Measurements from ENCODE around the gene TTYH1.

TTYH1 gene

DNA sequence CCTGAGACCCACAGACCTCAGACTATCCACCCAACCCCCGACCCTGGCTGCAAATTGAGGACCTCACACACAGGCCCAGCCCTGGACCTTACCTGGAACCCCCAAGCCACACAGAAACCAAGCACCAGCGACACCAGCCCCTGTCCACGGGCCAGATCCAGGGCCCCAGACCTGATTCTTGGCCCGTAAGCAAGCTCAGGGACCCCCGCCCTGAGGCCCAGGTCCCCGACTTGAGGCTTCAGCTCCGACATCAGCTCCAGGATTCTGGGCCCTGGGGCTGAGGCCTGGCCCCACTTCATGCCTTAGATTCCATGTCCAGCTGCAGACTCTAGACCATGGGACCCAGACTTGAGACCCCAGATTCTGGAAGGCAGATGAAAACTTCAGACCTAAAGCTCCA is 6.3 kb downstream of the TTYH1 start:
- H3K9me3 Mint-ChIP-seq, result no peaks in the 10 kb centered on the region
- intact Hi-C loops (cut with micrococcal nuclease), result no loop called here
- peaks cover 24% of the 10 kb centered on the region for H3K4me1 Mint-ChIP-seq (ENCODE audit: low read depth)
- H3K36me3 Mint-ChIP-seq (ENCODE audit: low read depth), result no peaks in the 10 kb centered on the region
- peaks cover 85% of the 10 kb centered on the region for H3K27me3 Mint-ChIP-seq
- H3K27ac Mint-ChIP-seq, result no peak overlapping the region
- no peak overlapping the region for H3K4me3 Mint-ChIP-seq

DNA sequence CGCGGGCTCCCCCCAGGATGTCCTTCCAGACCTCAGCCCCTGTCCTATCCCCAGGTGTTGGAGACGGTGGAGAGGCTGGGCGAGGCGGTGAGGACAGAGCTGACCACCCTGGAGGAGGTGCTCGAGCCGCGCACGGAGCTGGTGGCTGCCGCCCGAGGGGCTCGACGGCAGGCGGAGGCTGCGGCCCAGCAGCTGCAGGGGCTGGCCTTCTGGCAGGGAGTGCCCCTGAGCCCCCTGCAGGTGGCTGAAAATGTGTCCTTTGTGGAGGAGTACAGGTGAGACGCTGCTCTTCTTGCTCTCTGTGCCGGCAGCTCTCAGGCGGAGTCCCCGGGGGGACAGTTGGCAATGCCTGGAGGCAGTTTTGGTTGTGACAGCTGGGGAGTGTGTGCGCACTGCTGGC is 6.9 kb downstream of the TTYH1 start:
- Mint-ChIP-seq H3K27me3 (peaks cover 86% of the 10 kb centered on the region), H3K9me3 (no peaks in the 10 kb centered on the region), H3K4me3 (no peak overlapping the region), H3K4me1 (ENCODE audit: low read depth) (peaks cover 21% of the 10 kb centered on the region), H3K36me3 (ENCODE audit: low read depth) (no peaks in the 10 kb centered on the region), H3K27ac (no peak overlapping the region)
- intact Hi-C loops (cut with micrococcal nuclease), result no loop called here

DNA sequence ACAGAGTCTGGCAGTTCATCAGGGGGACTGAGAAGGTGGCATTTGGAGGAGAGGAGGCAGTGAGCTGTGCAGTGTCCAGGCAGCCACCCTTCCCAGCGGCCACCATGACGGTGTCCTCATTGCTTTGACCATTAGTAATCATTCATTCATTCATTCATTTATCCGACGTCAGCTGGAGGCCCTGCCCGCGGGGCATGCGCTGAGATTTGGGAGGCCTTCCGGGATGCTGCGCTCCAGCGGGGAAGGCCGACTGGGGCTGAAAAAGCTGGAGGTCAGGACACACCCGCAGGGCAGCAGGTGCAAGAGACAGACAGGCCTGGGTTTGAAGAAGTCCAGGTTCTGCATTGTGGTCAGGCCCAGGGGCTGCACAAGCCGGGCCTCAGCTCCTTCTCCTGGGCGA is 8.9 kb downstream of the TTYH1 start:
- Mint-ChIP-seq H3K9me3 (no peaks in the 10 kb centered on the region), H3K27ac (no peak overlapping the region), H3K36me3 (ENCODE audit: low read depth) (no peaks in the 10 kb centered on the region), H3K27me3 (peaks cover 87% of the 10 kb centered on the region), H3K4me3 (no peak overlapping the region), H3K4me1 (ENCODE audit: low read depth) (peaks cover 10% of the 10 kb centered on the region)
- intact Hi-C loops (cut with micrococcal nuclease), result no loop called here

DNA sequence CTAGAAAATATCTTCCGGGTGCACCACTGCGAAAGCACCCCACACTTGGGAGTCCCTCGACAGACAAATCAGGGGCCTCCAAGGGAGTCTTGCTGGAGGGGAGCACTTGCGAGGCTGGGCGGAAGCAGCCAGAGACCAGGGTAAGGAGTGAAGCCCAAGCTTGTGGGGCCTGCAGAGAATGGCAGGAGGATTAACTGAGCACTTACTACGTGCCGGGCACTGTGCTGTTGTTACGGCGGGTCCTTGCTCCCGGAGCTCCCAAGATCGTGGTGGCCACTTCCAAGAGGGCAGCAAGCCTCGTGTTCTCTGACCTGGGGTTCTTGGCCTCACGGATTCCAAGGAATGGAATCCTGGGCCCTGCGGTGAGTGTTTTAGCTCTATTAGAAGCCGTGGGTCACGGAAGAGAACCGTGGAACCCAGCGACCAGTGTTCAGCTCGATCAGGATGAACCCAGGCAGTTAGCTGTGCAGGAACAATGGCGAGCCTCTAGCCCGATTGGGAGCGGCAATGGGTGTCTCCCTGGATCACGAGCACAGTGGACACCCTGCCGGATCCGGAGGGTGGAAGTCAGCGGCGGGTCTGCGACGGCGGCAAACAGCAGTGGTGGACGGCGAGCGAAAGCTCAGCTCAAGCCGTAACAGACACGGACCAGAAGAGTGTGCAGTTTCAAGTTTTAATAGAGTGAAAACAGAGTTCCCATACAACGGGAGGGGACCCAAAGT is 9.6 kb downstream of the TTYH1 start:
- Mint-ChIP-seq H3K4me3 (no peak overlapping the region), H3K9me3 (no peaks in the 10 kb centered on the region), H3K27ac (no peak overlapping the region), H3K36me3 (ENCODE audit: low read depth) (no peaks in the 10 kb centered on the region), H3K27me3 (peaks cover 87% of the 10 kb centered on the region), H3K4me1 (ENCODE audit: low read depth) (peaks cover 10% of the 10 kb centered on the region)
- intact Hi-C loops (cut with micrococcal nuclease), result no loop called here

DNA sequence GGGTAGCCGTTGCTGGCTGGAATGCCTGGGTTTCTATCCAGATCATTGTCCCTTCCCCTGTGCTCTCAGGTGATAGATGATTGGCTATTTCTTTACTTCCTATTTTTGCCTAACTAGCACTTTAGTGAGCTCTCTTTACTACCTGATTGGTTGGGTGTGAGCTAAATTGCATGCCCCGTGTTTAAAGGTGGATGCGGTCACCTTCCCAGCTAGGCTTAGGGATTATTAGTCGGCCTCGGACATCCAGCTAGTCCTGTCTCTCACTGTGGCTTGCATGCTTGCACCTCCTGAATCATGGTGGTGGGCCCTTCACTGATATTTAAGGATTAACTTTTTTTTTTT is 10.1 kb downstream of the TTYH1 start:
- no peak overlapping the region for H3K27ac Mint-ChIP-seq
- H3K27me3 Mint-ChIP-seq, result peaks cover 88% of the 10 kb centered on the region

DNA sequence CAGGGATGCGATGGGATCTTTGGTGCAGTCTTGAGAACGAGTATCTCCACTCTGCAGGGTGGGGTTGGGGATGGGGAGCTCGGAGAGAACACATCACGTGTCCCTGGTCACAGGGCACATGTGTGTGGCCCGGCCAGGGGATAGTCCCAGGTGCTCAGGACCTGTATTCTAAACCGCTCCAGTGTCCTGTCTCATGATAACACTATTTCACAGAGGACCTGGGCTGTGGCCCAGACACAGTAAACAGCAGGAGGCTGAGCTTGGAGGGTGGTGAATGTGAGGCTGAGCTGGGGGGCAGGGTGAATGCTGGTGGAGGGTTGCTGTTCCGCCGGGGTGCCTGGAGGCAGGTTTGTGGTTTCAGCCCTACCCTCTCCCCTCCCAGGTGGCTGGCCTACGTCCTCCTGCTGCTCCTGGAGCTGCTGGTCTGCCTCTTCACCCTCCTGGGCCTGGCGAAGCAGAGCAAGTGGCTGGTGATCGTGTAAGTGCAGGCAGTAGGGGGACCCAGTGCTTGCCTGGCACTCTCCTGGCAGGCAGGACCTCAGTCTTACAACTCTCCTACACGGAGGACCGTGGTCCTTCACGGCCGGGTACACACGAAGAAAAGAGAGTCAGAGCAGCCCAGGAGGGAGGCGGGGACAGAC is 11.1 kb downstream of the TTYH1 start:
- Mint-ChIP-seq H3K27me3 (peaks cover 91% of the 10 kb centered on the region), H3K27ac (no peak overlapping the region), H3K9me3 (no peaks in the 10 kb centered on the region), H3K36me3 (ENCODE audit: low read depth) (no peaks in the 10 kb centered on the region), H3K4me3 (no peak overlapping the region), H3K4me1 (ENCODE audit: low read depth) (peaks cover 22% of the 10 kb centered on the region)
- intact Hi-C loops (cut with micrococcal nuclease), result no loop called here

More for the DNA sequence above, 10.1 kb downstream of the TTYH1 start:
- no peaks in the 10 kb centered on the region for H3K36me3 Mint-ChIP-seq (ENCODE audit: low read depth)
- intact Hi-C loops (cut with micrococcal nuclease), result no loop called here
- no peaks in the 10 kb centered on the region for H3K9me3 Mint-ChIP-seq
- no peak overlapping the region for H3K4me3 Mint-ChIP-seq
- peaks cover 14% of the 10 kb centered on the region for H3K4me1 Mint-ChIP-seq (ENCODE audit: low read depth)

DNA sequence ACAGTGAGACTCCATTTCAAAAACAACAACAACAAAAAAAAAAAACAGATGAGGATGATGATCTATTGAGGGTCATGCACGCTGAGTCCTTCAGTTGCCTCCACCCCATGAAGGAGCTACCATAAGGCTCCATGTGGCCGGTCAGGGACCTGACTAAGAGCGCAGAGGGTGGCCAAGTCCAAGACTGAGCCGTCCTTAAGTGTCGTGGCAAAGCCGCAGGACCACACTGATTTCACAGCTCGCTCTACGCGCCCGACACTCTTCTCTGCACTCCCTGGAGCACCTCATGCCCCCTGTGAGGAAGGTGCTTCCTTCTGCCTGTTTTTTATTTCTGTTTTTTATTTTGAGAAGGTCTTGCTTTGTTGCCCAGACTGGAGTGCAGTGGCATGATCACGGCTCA is 12.3 kb downstream of the TTYH1 start:
- Mint-ChIP-seq H3K9me3 (no peaks in the 10 kb centered on the region), H3K27me3 (peaks cover 95% of the 10 kb centered on the region)
- intact Hi-C loops (cut with micrococcal nuclease), result no loop called here

DNA sequence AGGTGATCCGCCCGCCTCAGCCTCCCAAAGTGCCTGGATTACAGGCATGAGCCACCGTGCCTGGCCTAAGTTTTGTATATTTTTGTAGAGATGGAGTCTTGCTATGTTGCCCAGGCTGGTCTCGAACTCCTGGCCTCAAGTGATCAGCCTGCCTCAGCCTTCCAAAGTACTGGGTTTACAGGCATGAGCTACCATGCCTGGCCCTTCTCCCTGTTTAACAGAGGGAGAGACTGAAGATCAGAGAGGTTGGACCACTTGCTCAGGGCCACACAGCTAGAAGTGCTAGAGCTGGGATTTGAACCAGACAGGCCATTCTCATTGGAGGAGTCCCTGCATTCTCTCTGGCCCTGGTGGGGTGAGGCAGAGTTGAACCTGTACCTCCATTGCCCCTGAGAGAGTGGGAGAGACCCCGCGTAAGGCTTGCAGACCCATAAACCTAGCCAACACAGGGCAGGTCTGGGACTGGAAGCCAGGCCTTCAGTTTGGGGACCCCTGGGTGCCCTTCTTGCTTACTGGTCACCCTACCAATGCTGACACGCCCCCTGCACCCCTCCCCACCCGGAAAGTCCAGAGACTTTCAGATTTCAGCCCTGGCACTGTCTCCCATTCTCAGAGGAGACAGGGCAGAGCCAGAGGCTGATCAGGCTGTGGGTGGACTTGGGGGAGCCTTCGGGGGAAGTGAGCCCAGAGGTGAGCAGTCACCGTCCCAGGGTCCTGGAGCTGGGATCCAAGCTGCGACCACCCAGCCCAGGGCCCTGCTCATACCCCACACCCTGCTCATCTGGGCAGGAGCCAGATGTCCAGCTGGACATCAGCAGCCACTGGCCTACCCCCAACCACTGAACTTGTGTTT is 13.3 kb downstream of the TTYH1 start:
- Mint-ChIP-seq H3K36me3 (ENCODE audit: low read depth) (no peaks in the 10 kb centered on the region), H3K27me3 (peaks cover 94% of the 10 kb centered on the region), H3K27ac (no peak overlapping the region), H3K9me3 (no peaks in the 10 kb centered on the region), H3K4me1 (ENCODE audit: low read depth) (peaks cover 24% of the 10 kb centered on the region), H3K4me3 (no peak overlapping the region)
- intact Hi-C loops (cut with micrococcal nuclease), result no loop called here

More for the DNA sequence above, 12.3 kb downstream of the TTYH1 start:
- Mint-ChIP-seq H3K4me3 (no peak overlapping the region), H3K36me3 (ENCODE audit: low read depth) (no peaks in the 10 kb centered on the region), H3K27ac (no peak overlapping the region), H3K4me1 (ENCODE audit: low read depth) (peaks cover 24% of the 10 kb centered on the region)

DNA sequence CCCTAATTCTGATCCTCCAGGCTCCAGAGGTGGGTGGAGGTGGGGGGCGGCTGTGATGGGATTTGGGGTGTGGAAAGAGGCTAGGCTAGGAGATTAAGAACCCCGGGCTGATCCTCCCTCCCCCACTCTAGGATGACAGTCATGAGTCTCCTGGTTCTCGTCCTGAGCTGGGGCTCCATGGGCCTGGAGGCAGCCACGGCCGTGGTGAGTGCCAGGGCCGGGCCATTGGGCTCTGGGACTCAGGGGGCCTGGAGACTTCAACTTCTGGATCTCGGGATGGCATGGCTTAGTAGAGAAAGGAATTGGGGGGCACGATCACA is 13.9 kb downstream of the TTYH1 start:
- Mint-ChIP-seq H3K27me3 (peaks cover 93% of the 10 kb centered on the region), H3K36me3 (ENCODE audit: low read depth) (no peaks in the 10 kb centered on the region), H3K9me3 (no peaks in the 10 kb centered on the region), H3K4me3 (no peak overlapping the region), H3K4me1 (ENCODE audit: low read depth) (peaks cover 24% of the 10 kb centered on the region), H3K27ac (no peak overlapping the region)
- intact Hi-C loops (cut with micrococcal nuclease), result no loop called here

DNA sequence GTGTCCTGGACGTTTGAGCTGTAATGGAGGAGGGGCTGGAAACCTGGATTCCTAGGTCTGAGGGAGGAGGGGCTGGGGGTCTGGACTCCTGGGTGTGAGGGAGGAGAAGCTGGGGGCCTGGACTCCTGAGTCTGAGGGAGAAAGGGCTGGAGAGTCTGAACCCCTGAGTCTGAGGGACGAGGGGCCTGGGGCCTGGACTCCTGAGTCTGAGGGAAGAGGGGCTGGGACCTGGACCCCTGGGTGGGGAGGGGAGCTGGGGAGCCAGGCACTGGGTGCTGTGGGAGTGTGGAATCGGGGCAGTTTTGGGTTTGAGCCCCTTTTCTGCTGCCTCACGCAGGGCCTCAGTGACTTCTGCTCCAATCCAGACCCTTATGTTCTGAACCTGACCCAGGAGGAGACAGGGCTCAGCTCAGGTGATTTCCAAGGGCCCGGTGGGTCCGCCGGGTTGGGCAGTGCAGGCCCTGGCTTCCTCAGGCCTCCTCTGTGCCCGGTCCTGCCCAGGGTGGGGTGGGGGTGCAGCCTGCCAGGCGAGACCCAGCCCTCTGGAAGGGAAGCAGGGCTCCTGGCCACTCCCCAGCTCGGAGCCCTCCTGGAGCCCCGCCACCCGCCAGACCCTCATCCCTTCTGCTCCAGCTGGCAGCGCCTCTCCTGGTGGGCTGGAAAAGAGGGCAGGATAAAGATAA is 14.4 kb downstream of the TTYH1 start:
- H3K4me3 Mint-ChIP-seq, result no peak overlapping the region
- H3K4me1 Mint-ChIP-seq (ENCODE audit: low read depth), result peaks cover 24% of the 10 kb centered on the region
- H3K27me3 Mint-ChIP-seq, result peaks cover 91% of the 10 kb centered on the region
- intact Hi-C loops (cut with micrococcal nuclease), result no loop called here
- no peak overlapping the region for H3K27ac Mint-ChIP-seq
- no peaks in the 10 kb centered on the region for H3K9me3 Mint-ChIP-seq
- peaks cover 4% of the 10 kb centered on the region for H3K36me3 Mint-ChIP-seq (ENCODE audit: low read depth)

DNA sequence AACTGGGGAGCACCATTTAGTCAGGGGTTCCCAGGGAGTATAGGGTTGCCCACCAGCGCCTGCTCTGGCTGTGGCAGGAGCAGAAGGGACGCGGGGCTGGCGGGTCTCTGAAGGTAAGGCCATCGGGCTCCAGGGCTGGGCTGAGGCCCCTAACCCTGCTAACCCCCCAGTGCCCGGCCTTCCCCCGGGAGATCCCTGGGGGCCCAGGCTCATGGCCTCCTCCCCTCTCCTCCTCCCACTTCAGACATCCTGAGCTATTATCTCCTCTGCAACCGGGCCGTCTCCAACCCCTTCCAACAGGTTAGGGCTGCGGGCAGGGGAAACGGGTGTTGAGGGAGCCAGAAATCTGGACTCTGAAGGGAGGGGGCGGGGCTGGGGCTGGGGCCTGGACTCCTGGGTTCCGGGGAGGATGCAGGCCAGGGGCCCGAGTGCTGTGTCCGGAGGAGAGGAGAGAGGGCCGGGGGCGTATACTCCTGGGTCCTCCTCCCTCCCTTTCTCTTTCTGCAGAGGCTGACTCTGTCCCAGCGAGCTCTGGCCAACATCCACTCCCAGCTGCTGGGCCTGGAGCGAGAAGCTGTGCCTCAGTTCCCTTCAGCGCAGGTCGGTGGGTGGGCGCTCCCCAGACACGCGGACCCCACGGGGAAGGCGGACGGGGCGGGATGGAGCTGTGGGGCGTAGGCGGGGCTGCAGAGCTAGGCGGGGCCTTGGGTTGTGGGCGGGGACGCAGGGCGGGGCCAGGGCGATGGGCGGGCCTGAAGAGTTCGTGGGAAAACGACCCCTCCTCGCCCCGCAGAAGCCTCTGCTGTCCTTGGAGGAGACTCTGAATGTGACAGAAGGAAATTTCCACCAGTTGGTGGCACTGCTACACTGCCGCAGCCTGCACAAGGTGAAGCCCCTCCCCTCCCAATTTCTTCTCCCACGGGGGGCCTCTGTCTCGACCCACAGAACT is 15.3 kb downstream of the TTYH1 start:
- peaks cover 23% of the 10 kb centered on the region for H3K4me1 Mint-ChIP-seq (ENCODE audit: low read depth)
- H3K9me3 Mint-ChIP-seq, result no peaks in the 10 kb centered on the region
- no peak overlapping the region for H3K27ac Mint-ChIP-seq
- peaks cover 9% of the 10 kb centered on the region for H3K36me3 Mint-ChIP-seq (ENCODE audit: low read depth)
- peaks cover 87% of the 10 kb centered on the region for H3K27me3 Mint-ChIP-seq
- H3K4me3 Mint-ChIP-seq, result peak overlapping the region; percentile 42
- intact Hi-C loops (cut with micrococcal nuclease), result no loop called here

DNA sequence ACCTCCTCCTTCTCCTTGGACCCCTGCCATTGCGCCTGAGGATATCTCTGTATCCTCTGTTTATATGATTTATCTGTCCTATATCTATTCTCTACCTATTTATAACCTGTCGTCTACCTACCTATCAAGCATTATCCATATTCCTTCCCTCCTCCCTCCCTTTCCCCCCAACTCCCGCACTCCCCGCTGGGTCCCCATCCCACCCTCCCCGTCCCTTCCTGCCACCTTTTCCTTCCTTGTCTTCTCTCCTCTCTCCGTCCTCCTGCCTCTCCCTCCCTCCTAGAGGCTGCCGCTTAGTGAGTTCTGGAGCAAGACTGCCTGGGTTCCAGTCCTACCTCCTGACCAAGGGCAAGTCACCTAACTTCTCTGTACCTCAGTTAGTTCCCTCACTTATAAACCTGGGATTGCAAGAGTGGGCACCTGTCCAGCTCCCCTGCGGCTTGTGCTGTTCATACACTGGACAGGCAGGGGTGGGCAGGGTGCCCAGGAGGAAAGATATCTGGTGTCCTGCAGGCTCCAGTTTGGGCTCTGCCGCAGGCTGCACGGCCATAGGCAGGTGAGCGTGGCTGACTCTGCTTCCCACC is 16.1 kb downstream of the TTYH1 start:
- Mint-ChIP-seq H3K9me3 (no peaks in the 10 kb centered on the region), H3K4me1 (ENCODE audit: low read depth) (peaks cover 23% of the 10 kb centered on the region), H3K27me3 (peaks cover 79% of the 10 kb centered on the region), H3K36me3 (ENCODE audit: low read depth) (peaks cover 14% of the 10 kb centered on the region), H3K27ac (no peak overlapping the region), H3K4me3 (no peak overlapping the region)
- intact Hi-C loops (cut with micrococcal nuclease), result no loop called here

Measured in dendritic cell treated with granulocyte-macrophage colony-stimulating factor and Interleukin-4, amounts not matched to agents 40 ng/mL and 50 ng/mL, for 4 days (primary cell).